K562 (cell line): ENCODE measurements around the gene BBLN. TPM values are rescaled to one million over a fixed set of nuclear protein-coding genes. Genes with fewer than 3 reads are reported as not detected.
"Not testable (repeated sequence)": the region's sequence is repeated elsewhere in the genome, so short reads cannot be mapped to it uniquely, and the experiment has no call there.

Experiments used
- ATAC-seq: fragments of 200-7000 bp; cut with Tn5 transposase; 3 replicates; pipeline ENCODE4 v1.9.1; 2020; ENCODE audit warnings: moderate library complexity
- BruUV-seq: library from RNA; stranded (reverse); fragments of 400-500 nt; replicated peaks from 2 replicates; lab custom pipeline; 2021; lab: Mats Ljungman, UMichigan
- CTCF ChIA-PET: fragments of 300-600 bp; formaldehyde crosslinking; extraction: SDS; loops from one replicate; lab custom pipeline; 2021; ENCODE audit warnings: low intra/inter-chr PET ratio; lab: Yijun Ruan, JAX
- POLR2A ChIA-PET: fragments of 300-600, 350-650 bp; sonication (Branson Sonifier 250); formaldehyde crosslinking; extraction: SDS; loops from one replicate; lab custom pipeline; 2021; ENCODE audit warnings: antibody characterized with exemption, inconsistent platforms; lab: Yijun Ruan, JAX
- DNase-seq, 4 experiments: peaks; one replicate each; pipeline versions ENCODE4 v3.0.0 to v3.0.0-alpha.2; 2011 to 2018; ENCODE audit warnings: low spot score in 3 of 4, mixed read lengths in 3 of 4; ENCODE audit errors: extremely low read depth in 1 of 4
- FAIRE-seq: peaks from 2 replicates; lab custom pipeline; 2011; peaks lifted over from hg19 to GRCh38; lab: Jason Lieb, UNC
- H2AFZ ChIP-seq: 2 replicates; pipeline ENCODE4 v1.6.0; 2011; ENCODE audit warnings: low read depth, low read length, control low read depth, inconsistent platforms
- H3K27ac ChIP-seq: fragments of 200-600 bp; 3 replicates; pipeline ENCODE4 v1.8.0; 2011; ENCODE audit warnings: low read depth, mild to moderate bottlenecking, control low read depth, inconsistent platforms, low read length, moderate library complexity, mixed read lengths; ENCODE audit errors: extremely low read depth
- H3K27me3 ChIP-seq, 2 experiments: fragments of 300-600 bp in 1 of 2; 2 replicates in 1 of 2; 3 replicates in 1 of 2; pipeline versions ENCODE4 v1.6.0 to v1.8.0; 2011; ENCODE audit warnings: inconsistent platforms in 2 of 2, low read length in 2 of 2, mild to moderate bottlenecking in 1 of 2, mixed read lengths in 1 of 2, moderate library complexity in 1 of 2; ENCODE audit not compliant: control insufficient read depth in 2 of 2, insufficient read depth in 2 of 2
- H3K36me3 ChIP-seq: fragments of 300-600 bp; 3 replicates; pipeline ENCODE4 v1.8.0; 2011; ENCODE audit warnings: mild to moderate bottlenecking, low read length, inconsistent platforms; ENCODE audit not compliant: control insufficient read depth, insufficient read depth
- H3K4me1 ChIP-seq, 2 experiments: fragments of 200-600 bp in 1 of 2; replicated peaks in 1 of 2; 2 replicates in 1 of 2; 3 replicates in 1 of 2; pipeline versions ENCODE4 v1.5.1 to v1.8.0; 2011; ENCODE audit warnings: inconsistent platforms in 2 of 2, low read length in 2 of 2, mild to moderate bottlenecking in 1 of 2, mixed read lengths in 1 of 2, moderate library complexity in 1 of 2; ENCODE audit not compliant: control insufficient read depth in 2 of 2, insufficient read depth in 2 of 2
- H3K4me2 ChIP-seq: 2 replicates; pipeline ENCODE4 v1.6.1; 2011; ENCODE audit warnings: low read length, control low read depth, inconsistent platforms, mixed read lengths; ENCODE audit not compliant: insufficient read depth
- H3K4me3 ChIP-seq: fragments of 200-600 bp; sonication (generic), shearing (Covaris generic); 2 replicates; pipeline ENCODE4 v1.5.1; 2016; ENCODE audit warnings: control low read depth, inconsistent platforms
- H3K79me2 ChIP-seq: fragments of 200-600 bp; 3 replicates; pipeline ENCODE4 v1.8.0; 2011; ENCODE audit warnings: low read length, inconsistent platforms; ENCODE audit not compliant: control insufficient read depth, insufficient read depth
- H3K9ac ChIP-seq, 2 experiments: 2 replicates each; pipeline versions ENCODE4 v1.6.0 to v1.6.1; 2011; ENCODE audit warnings: low read depth in 2 of 2, low read length in 2 of 2, control low read depth in 1 of 2, inconsistent platforms in 1 of 2, mild to moderate bottlenecking in 1 of 2, mixed read lengths in 1 of 2; ENCODE audit not compliant: insufficient read depth in 1 of 2
- H3K9me1 ChIP-seq: one replicate; pipeline ENCODE4 v1.6.0; 2011; ENCODE audit warnings: inconsistent platforms, mild to moderate bottlenecking, low read length, moderate library complexity; ENCODE audit not compliant: control insufficient read depth, insufficient read depth
- H3K9me3 ChIP-seq: replicated peaks from 2 replicates; pipeline ENCODE4 v1.5.1; 2011; ENCODE audit warnings: low read depth, low read length, inconsistent platforms; ENCODE audit not compliant: control insufficient read depth, insufficient read depth
- H4K20me1 ChIP-seq: replicated peaks from 2 replicates; pipeline ENCODE4 v1.6.1; 2011; ENCODE audit warnings: low read length, inconsistent platforms, mixed read lengths; ENCODE audit not compliant: control insufficient read depth, insufficient read depth
- ATF1 ChIP-seq, 2 experiments: fragments of 450-650 bp in 1 of 2; IDR thresholded peaks; 2 replicates each; pipeline ENCODE4 v1.6.1; 2016; ENCODE audit warnings: missing compliant biosample characterization in 1 of 2, missing genetic modification characterization in 1 of 2
- BCOR ChIP-seq: fragments of 450-650 bp; IDR thresholded peaks from 2 replicates; pipeline ENCODE4 v1.6.1; 2016
- CREB1 ChIP-seq, 2 experiments: sonication (generic) in 1 of 2; formaldehyde crosslinking in 1 of 2; IDR thresholded peaks; 2 replicates each; pipeline versions ENCODE4 v1.6.1 to v1.8.0; 2012 to 2022; ENCODE audit warnings: inconsistent platforms in 1 of 2, mild to moderate bottlenecking in 1 of 2, missing genetic modification reagents in 1 of 2, moderate library complexity in 1 of 2
- CREM ChIP-seq: IDR thresholded peaks from 2 replicates; pipeline ENCODE4 v1.6.1; 2014; ENCODE audit warnings: antibody characterized with exemption, low read depth
- HOMEZ ChIP-seq: fragments of 250-450 bp; sonication (Bioruptor Pico); IDR thresholded peaks from 2 replicates; pipeline ENCODE4 v1.4.0; 2020; ENCODE audit warnings: mild to moderate bottlenecking, moderate library complexity
- L3MBTL2 ChIP-seq: fragments of 450-650 bp; IDR thresholded peaks from 2 replicates; pipeline ENCODE4 v1.6.1; 2016; ENCODE audit warnings: mild to moderate bottlenecking, moderate library complexity
- NFYB ChIP-seq: IDR thresholded peaks from 2 replicates; pipeline ENCODE4 v1.6.1; 2011; ENCODE audit warnings: mild to moderate bottlenecking, moderate library complexity; ENCODE audit not compliant: insufficient read length; ENCODE audit errors: extremely low read depth
- PHF21A ChIP-seq: fragments of 450-650 bp; IDR thresholded peaks from 2 replicates; pipeline ENCODE4 v1.6.1; 2017; ENCODE audit warnings: low read depth, borderline replicate concordance
- RAD21 ChIP-seq, 2 experiments: fragments of 250-450 bp in 1 of 2; fragments of 450-650 bp in 1 of 2; sonication (Bioruptor Pico) in 1 of 2; formaldehyde crosslinking in 1 of 2; IDR thresholded peaks in 1 of 2; conservative IDR thresholded peaks in 1 of 2; 2 replicates each; pipeline versions ENCODE4 v1.4.0 to v1.8.0; 2020 to 2022; ENCODE audit warnings: mild to moderate bottlenecking in 2 of 2, moderate library complexity in 1 of 2
- WGBS: fragments of 100-300 bp; shearing (Covaris generic); methylation state at CpG from one replicate; pipeline ENCODE4 v1.1.6; 2016; ENCODE audit warnings: low coverage, mixed read lengths; ENCODE audit not compliant: insufficient coverage; ENCODE audit errors: missing lambda C conversion rate; 5-methylcytosine and 5-hydroxymethylcytosine counted together
- in situ Hi-C: fragments of 300-500 bp; cut with MboI; formaldehyde crosslinking; loops from 4 replicates; pipeline ENCODE4 v1.15.0; 2018; ENCODE audit warnings: inconsistent platforms, mixed read lengths
- intact Hi-C: fragments of 100-400 bp; cut with micrococcal nuclease; formaldehyde crosslinking; loops from 2 replicates; pipeline ENCODE4 v1.14.2; 2022
- polyA plus RNA-seq, 8 experiments: library from polyadenylated mRNA; depleted of rRNA in 4 of 8; stranded (reverse) in 5 of 8; unstranded in 3 of 8; fragments of >200 nt; fragmentation: Nextera tagmentation in 2 of 8; fragmentation: Illumina TruSeq in 1 of 8; extraction: Ambion mirVana in 2 of 8; extraction: Trizol in 1 of 8; gene quantifications; 2 replicates each; pipeline versions ENCODE4 v1.2.1 to v1.2.3, GENCODE V29; 2011 to 2014; ENCODE audit warnings: inconsistent platforms in 1 of 8, missing spikeins in 1 of 8
- total RNA-seq, 7 experiments: library from RNA; depleted of rRNA in 6 of 7; stranded (reverse); fragments of >200 nt in 6 of 7; fragmentation: Illumina TruSeq in 2 of 7; extraction: Trizol in 2 of 7; gene quantifications; 2 replicates each; pipeline versions ENCODE4 v1.2.1 to v1.2.3, GENCODE V29; 2011 to 2021; ENCODE audit warnings: low replicate concordance in 1 of 7

The BBLN gene
- total and polyA plus RNA-seq, 9 of the 15 experiments (the other 6 are each of a cell fraction or from before 2014, with no cell fraction given): 4.2 to 331 (median 87.1) TPM

DNA sequence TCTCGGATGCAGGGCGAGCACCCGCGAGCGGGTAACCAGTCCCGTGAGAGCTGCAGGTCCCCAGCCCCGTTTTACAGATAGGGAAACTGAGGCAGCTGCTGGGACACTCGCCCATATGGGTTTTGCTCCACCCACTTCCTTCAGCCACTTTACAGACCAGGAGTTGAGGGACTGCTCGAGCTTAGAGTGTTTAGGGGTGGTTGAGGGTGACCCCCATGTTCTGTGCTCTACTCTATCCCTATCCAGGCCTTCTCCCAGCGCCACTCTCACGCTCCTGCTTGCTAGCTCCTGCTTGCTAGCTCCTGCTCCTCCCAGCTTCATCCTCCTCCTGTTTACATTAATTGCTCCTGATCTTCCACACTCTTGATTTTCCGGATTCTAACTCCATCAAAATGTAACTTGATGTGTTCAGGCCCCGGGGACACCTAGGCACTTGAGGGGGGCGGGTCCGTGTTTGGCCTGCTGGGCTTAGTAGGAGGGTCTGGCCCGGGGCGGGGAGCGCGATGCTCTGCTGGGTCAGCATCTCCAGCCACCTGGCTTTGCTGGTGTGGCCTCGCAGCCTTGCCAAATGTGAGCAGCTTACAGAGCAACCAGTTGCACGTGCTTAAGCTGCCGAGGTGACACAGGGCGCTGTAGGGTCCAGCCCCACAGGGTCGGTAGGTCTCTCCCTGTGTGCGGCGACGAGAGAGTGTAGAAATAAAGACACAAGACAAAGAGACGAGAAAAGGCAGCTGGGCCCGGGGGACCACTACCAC is 31.1 kb upstream of the BBLN start (continued):
- TF ChIP-seq HOMEZ: no peak
- peak; percentile 90 for TF ChIP-seq BCOR
- TF ChIP-seq NFYB: no peak
- TF ChIP-seq PHF21A: no peak
- TF ChIP-seq, all 486 proteins: peak for 5

GRCh38 chr9:128129976-128130590 is 30.0 kb upstream of the BBLN start:
- H3K27ac ChIP-seq; CTCF ChIA-PET; H3K4me2 ChIP-seq; H4K20me1 ChIP-seq; H3K9me1 ChIP-seq; H2AFZ ChIP-seq; DNase-seq; H3K9me3 ChIP-seq; FAIRE-seq; ATAC-seq; in situ Hi-C loops; BruUV-seq; H3K4me3 ChIP-seq; TF ChIP-seq ATF1 (CRISPR knock-in tag; IDR thresholded peaks at IDR 0.05); CREB1 (IDR thresholded peaks at IDR 0.05): not testable (repeated sequence)
- peaks cover 28% of the 10 kb centered on the region for H3K79me2 ChIP-seq
- intact Hi-C loops: loop anchor here (5.0 to 10.0 kb wide), 3 partner anchors 65 to 282 kb away; partner anchors contain the start of genes CIZ1, GOLGA2 and SWI5
- H3K4me1 ChIP-seq: peaks cover 10 to 36% of the 10 kb centered on the region in 2 experiments
- 17% methylated on average over 9 of the region's 12 CpGs for WGBS
- H3K36me3 ChIP-seq: peaks cover 11% of the 10 kb centered on the region
- POLR2A ChIA-PET: interaction anchor here (1.3 kb wide), 1 partner anchor 20 kb away, joined by 4 read pairs; no protein-coding TSS in a partner anchor
- peak; percentile 71 for TF ChIP-seq ATF1 (tag; IDR thresholded peaks at IDR 0.05)
- TF ChIP-seq CREB1 (CRISPR knock-in tag; IDR thresholded peaks at IDR 0.05): peak; percentile 49; the same call in 1 of the 2 replicates
- TF ChIP-seq CREM: peak; percentile 44
- 0 out of 2 replicates have a peak, but pooled peaks have one; percentile 16 for TF ChIP-seq L3MBTL2
- peak; percentile 14 to 34; a peak in 1 of 4 replicates for TF ChIP-seq RAD21 (CRISPR knock-in tag; conservative IDR thresholded peaks at IDR 0.05 in 1 of 2, IDR thresholded peaks at IDR 0.05 in 1 of 2)
- TF ChIP-seq, all 486 proteins: peak for 5; not testable (repeated sequence) for 481
- H3K27me3 ChIP-seq, H3K9ac ChIP-seq: not testable (repeated sequence)

GRCh38 chr9:128130651-128131050 is 29.4 kb upstream of the BBLN start:
- CTCF ChIA-PET, H4K20me1 ChIP-seq, FAIRE-seq, intact Hi-C loops, H3K27ac ChIP-seq, H3K4me2 ChIP-seq, H3K9me3 ChIP-seq, H3K36me3 ChIP-seq, POLR2A ChIA-PET, in situ Hi-C loops, H3K27me3 ChIP-seq, H3K9ac ChIP-seq, DNase-seq, ATAC-seq, H2AFZ ChIP-seq, H3K4me3 ChIP-seq, H3K9me1 ChIP-seq, BruUV-seq: not testable (repeated sequence)
- H3K4me1 ChIP-seq: peaks cover 6 to 30% of the 10 kb centered on the region in 2 experiments
- WGBS: 49% methylated on average over 7 of the region's 7 CpGs
- peaks cover 23% of the 10 kb centered on the region for H3K79me2 ChIP-seq
